Right lobe of liver (tissue), 4 donors: Measurements from ENCODE around the gene SIKE1.

Experiments used
- POLR2A ChIP-seq: fragments of 450-650 bp; IDR thresholded peaks from one replicate; pipeline ENCODE4 v1.6.1; 2017; ENCODE audit warnings: antibody characterized with exemption, mild to moderate bottlenecking
- TF ChIP-seq, protein P1 (sequence below), 4 donors: fragments of 200-600 bp in 3 of 4; fragments of 450-650 bp in 1 of 4; IDR thresholded peaks; one replicate each; pipeline versions ENCODE4 v1.5.1 to v1.8.0; 2016 to 2022; ENCODE audit warnings: antibody characterized with exemption in 4 of 4, mild to moderate bottlenecking in 2 of 4
- donor health status: DM: no; HTN: no; CAD: no.
- donor health status: DM: no; HTN: no; CAD: no.
- donor health status: DM: no; HTN: yes; CAD: no.

DNA sequence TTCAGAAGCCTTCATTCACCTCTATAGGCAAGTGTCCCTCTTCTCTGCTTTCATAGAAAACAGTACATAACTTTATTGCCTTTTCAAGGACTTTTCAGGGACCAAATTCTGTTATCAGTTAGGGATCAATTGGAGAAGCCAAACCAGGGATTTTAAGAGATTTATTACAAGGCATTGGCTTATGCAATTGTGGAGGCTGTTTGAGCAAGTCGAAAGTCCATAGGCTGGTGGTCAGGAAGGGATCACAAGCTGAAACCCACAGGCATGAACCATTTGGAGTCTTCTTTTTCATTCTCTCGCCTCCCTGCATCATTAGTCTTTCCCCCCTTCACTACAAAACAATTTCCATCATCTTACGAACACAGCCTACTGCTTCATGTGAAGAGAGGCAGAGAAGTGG lies 39.4 kb upstream of the SIKE1 start:
- TF ChIP-seq, protein P1, sequence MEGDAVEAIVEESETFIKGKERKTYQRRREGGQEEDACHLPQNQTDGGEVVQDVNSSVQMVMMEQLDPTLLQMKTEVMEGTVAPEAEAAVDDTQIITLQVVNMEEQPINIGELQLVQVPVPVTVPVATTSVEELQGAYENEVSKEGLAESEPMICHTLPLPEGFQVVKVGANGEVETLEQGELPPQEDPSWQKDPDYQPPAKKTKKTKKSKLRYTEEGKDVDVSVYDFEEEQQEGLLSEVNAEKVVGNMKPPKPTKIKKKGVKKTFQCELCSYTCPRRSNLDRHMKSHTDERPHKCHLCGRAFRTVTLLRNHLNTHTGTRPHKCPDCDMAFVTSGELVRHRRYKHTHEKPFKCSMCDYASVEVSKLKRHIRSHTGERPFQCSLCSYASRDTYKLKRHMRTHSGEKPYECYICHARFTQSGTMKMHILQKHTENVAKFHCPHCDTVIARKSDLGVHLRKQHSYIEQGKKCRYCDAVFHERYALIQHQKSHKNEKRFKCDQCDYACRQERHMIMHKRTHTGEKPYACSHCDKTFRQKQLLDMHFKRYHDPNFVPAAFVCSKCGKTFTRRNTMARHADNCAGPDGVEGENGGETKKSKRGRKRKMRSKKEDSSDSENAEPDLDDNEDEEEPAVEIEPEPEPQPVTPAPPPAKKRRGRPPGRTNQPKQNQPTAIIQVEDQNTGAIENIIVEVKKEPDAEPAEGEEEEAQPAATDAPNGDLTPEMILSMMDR (IDR thresholded peaks at IDR 0.05) = no peak
- TF ChIP-seq POLR2A = no peak
